Measurements from ENCODE around the gene CACNB3.
"Not testable (repeated sequence)": the region's sequence is repeated elsewhere in the genome, so short reads cannot be mapped to it uniquely, and the experiment has no call there.

CACNB3 gene

GRCh38 chr12:48861111-48861510 lies 42.8 kb downstream of the CACNB3 start:
- Mint-ChIP-seq H3K36me3 (peaks cover 1% of the 10 kb centered on the region), H3K4me1 (peaks cover 24% of the 10 kb centered on the region), H3K27me3 (peaks cover 36% of the 10 kb centered on the region), H3K4me3 (no peak overlapping the region), H3K9me3 (no peaks in the 10 kb centered on the region), H3K27ac (no peak overlapping the region)
- no peak for DNase-seq
- CTCF ChIA-PET = no interaction called here

- Mint-ChIP-seq H3K36me3 (peaks cover 1% of the 10 kb centered on the region), H3K27ac (no peak overlapping the region), H3K27me3 (peaks cover 36% of the 10 kb centered on the region), H3K4me3 (no peak overlapping the region), H3K4me1 (peaks cover 26% of the 10 kb centered on the region), H3K9me3 (no peaks in the 10 kb centered on the region)
- no peak for DNase-seq
- CTCF ChIA-PET = interaction anchor here (1.6 to 2.0 kb wide), 2 partner anchors 10 to 27 kb away, joined by 6 to 11 read pairs; no protein-coding TSS in a partner anchor
Measured at GRCh38 chr12:48862760-48863159, 44.5 kb downstream of the CACNB3 start.

DNA sequence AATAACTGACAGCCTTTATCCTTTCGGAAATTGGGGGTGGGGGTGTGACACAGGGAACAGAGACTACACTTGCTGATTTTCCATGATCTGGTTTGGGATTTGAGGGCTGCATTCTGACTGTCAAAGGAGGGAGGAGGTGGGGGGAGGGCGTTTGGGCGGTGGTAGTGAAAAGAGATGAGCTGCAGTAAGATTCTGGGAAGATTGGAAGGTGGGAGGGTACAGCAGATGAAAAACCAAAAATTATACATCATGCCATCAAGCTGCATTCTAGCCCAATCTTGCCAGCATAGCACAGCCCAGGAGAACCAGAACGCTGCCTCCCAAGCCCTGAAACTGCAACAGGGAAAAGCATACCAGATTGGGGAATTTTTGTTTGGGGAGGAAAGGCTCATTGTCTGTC lies 45.0 kb downstream of the CACNB3 start:
- Mint-ChIP-seq H3K4me1 (peaks cover 26% of the 10 kb centered on the region), H3K36me3 (peaks cover under 1% of the 10 kb centered on the region), H3K27ac (no peak overlapping the region), H3K27me3 (peaks cover 36% of the 10 kb centered on the region), H3K4me3 (no peak overlapping the region), H3K9me3 (no peaks in the 10 kb centered on the region)
- CTCF ChIA-PET = interaction anchor here (1.6 to 2.0 kb wide), 2 partner anchors 10 to 27 kb away, joined by 6 to 11 read pairs; no protein-coding TSS in a partner anchor
- DNase-seq = no peak

GRCh38 chr12:48865281-48866051 lies 47.2 kb downstream of the CACNB3 start, which contains the start of gene RND1:
Gene RND1 (minus strand): TSS chr12:48865870. CDS start chr12:48865767, 103 bp downstream.
- CTCF ChIA-PET = interaction anchor here (0.8 to 2.9 kb wide), 11 partner anchors 9 to 132 kb away, joined by 3 to 12 read pairs (median 4); partner anchors contain the start of genes DDX23 and WNT1
- H3K4me3 Mint-ChIP-seq = peak within 1 kb of the TSS; percentile 83
- peaks cover 26% of the 10 kb centered on the region for H3K4me1 Mint-ChIP-seq
- no peaks in the 10 kb centered on the region for H3K36me3 Mint-ChIP-seq
- no peaks in the 10 kb centered on the region for H3K9me3 Mint-ChIP-seq
- peaks cover 36% of the 10 kb centered on the region for H3K27me3 Mint-ChIP-seq
- DNase-seq = peak; percentile 91
- peak within 1 kb of the TSS; percentile 80 for H3K27ac Mint-ChIP-seq

DNA sequence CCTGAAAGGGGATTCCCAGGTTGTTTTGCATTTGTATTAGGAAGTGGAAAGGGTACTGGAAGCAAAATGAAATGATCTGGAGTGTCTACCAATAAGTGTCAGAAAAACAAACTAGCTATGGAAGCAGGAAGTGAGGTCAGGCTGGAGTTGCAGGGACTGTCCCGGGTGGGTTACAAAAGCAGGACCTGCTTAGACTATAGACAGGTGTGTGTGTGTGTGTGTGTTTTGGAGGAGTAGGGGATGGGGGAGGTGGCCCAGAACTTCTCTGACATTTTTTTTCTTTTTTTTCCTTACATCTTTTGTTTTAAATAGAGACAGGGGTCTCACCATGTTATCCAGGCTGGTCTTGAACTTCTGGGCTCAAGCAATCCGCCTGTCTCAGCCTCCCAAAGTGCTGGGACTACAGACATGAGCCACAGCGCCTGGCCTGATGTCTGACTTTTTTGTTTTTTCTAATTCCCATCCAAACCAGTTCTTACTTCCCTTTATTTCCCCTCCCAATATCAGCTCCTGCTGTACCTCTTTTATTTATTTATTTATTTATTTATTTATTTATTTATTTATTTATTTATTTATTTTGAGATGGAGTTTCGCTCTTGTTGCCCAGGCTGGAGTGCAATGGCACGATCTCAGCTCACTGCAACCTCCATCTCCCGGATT lies 47.9 kb downstream of the CACNB3 start:
- peak overlapping the region; percentile 83 for H3K4me3 Mint-ChIP-seq
- DNase-seq = no peak
- peaks cover 26% of the 10 kb centered on the region for H3K4me1 Mint-ChIP-seq
- H3K27ac Mint-ChIP-seq = peak overlapping the region; percentile 80
- H3K9me3 Mint-ChIP-seq = no peaks in the 10 kb centered on the region
- no peaks in the 10 kb centered on the region for H3K36me3 Mint-ChIP-seq
- CTCF ChIA-PET = interaction anchor here (0.8 to 2.9 kb wide), 9 partner anchors 10 to 131 kb away, joined by 3 to 12 read pairs (median 4); partner anchors contain the start of genes DDX23 and WNT1
- H3K27me3 Mint-ChIP-seq = peaks cover 36% of the 10 kb centered on the region

GRCh38 chr12:48868451-48868850 lies 50.2 kb downstream of the CACNB3 start:
- Mint-ChIP-seq H3K27ac (no peak overlapping the region), H3K4me3 (no peak overlapping the region)

DNA sequence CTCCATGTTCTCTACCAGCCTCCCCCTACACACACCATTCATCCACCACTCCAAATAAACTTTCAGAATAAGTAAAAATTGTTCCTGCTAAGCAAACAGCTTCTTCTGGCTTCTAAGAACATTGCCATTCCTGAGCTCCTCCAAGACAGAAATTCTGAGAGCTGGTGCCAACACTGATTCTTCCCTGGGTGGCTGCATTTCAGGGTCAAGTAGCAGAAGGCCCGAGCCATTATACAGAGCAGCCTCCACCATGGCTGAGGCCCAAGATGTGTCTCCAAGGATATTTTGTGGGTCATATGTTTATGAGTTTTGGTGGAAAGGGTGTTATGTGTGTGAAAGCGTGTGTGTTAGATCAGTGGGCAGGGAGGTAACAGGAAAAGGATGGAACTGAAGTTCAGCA lies 50.9 kb downstream of the CACNB3 start:
- H3K36me3 Mint-ChIP-seq = no peaks in the 10 kb centered on the region
- H3K4me1 Mint-ChIP-seq = peaks cover 20% of the 10 kb centered on the region

More at GRCh38 chr12:48868451-48868850, 50.2 kb downstream of the CACNB3 start:
- no peak for DNase-seq
- CTCF ChIA-PET = interaction anchor here (1.7 to 2.9 kb wide), 3 partner anchors 15 to 54 kb away, joined by 9 to 16 read pairs (median 11); no protein-coding TSS in a partner anchor
- Mint-ChIP-seq H3K4me1 (peaks cover 26% of the 10 kb centered on the region), H3K36me3 (no peaks in the 10 kb centered on the region), H3K27me3 (peaks cover 31% of the 10 kb centered on the region), H3K9me3 (no peaks in the 10 kb centered on the region)

DNA sequence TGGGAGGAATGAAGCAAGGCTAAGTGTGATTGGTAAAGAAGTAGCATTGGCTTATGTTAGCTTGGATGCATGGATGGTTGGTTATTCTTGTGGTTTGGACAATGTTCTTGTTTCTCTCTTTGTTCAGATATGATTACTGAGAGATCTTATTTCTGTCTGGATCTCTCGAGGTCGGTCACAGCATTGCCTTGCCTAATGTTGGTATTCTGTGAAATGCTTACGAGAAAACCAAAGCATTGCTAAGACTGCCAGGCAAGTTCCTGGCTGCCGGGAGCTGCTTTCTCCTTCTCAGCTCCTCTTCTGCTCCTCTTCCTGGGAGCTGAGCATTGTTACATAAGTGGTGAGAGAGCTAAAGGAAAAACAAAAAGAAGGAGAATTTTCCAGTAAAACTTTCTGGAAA lies 54.8 kb downstream of the CACNB3 start:
- H3K27me3 Mint-ChIP-seq = peaks cover 34% of the 10 kb centered on the region

More for the DNA sequence above, 50.9 kb downstream of the CACNB3 start:
- CTCF ChIA-PET = interaction anchor here (2.7 kb wide), 1 partner anchor 21 kb away, joined by 16 read pairs; no protein-coding TSS in a partner anchor
- no peak overlapping the region for H3K4me3 Mint-ChIP-seq
- H3K27me3 Mint-ChIP-seq = peaks cover 31% of the 10 kb centered on the region
- DNase-seq = no peak
- H3K27ac Mint-ChIP-seq = no peak overlapping the region
- H3K9me3 Mint-ChIP-seq = no peaks in the 10 kb centered on the region

GRCh38 chr12:48873534-48873933 lies 55.2 kb downstream of the CACNB3 start:
- not testable (repeated sequence) for H3K27ac Mint-ChIP-seq, H3K36me3 Mint-ChIP-seq, DNase-seq, H3K4me1 Mint-ChIP-seq, H3K9me3 Mint-ChIP-seq, H3K4me3 Mint-ChIP-seq
- peaks cover 38% of the 10 kb centered on the region for H3K27me3 Mint-ChIP-seq
- CTCF ChIA-PET = interaction anchor here (1.0 to 1.5 kb wide), 5 partner anchors 17 to 115 kb away, joined by 3 to 7 read pairs (median 5); partner anchors contain the start of gene DDX23

More for the DNA sequence above, 54.8 kb downstream of the CACNB3 start:
- no peaks in the 10 kb centered on the region for H3K4me1 Mint-ChIP-seq
- no peaks in the 10 kb centered on the region for H3K36me3 Mint-ChIP-seq
- DNase-seq = no peak
- H3K27ac Mint-ChIP-seq = no peak overlapping the region
- no peak overlapping the region for H3K4me3 Mint-ChIP-seq
- H3K9me3 Mint-ChIP-seq = no peaks in the 10 kb centered on the region
- CTCF ChIA-PET = interaction anchor here (1.0 to 1.5 kb wide), 5 partner anchors 17 to 115 kb away, joined by 3 to 7 read pairs (median 5); partner anchors contain the start of gene DDX23

GRCh38 chr12:48875944-48876515 lies 57.7 kb downstream of the CACNB3 start:
- no peak overlapping the region for H3K27ac Mint-ChIP-seq
- no peaks in the 10 kb centered on the region for H3K36me3 Mint-ChIP-seq
- no peak for DNase-seq
- no peaks in the 10 kb centered on the region for H3K9me3 Mint-ChIP-seq
- CTCF ChIA-PET = no interaction called here
- H3K4me3 Mint-ChIP-seq = no peak overlapping the region
- no peaks in the 10 kb centered on the region for H3K4me1 Mint-ChIP-seq
- H3K27me3 Mint-ChIP-seq = peaks cover 62% of the 10 kb centered on the region

Measured in activated naive CD4-positive, alpha-beta T cell treated with anti-CD3 and anti-CD28 coated beads, Interleukin-2, amount 10 ng/mL, durations not matched to agents 7 days and 5 days (primary cell).